HepG2 (cell line): Measurements from ENCODE around the gene PSAPL1. TPM values are rescaled to one million over a fixed set of nuclear protein-coding genes. Genes with fewer than 3 reads are reported as not detected.

ENCODE experiments used
- ATAC-seq: fragments of 200-7000 bp; cut with Tn5 transposase; 3 replicates; pipeline ENCODE4 v1.9.1; 2020; ENCODE audit warnings: mild to moderate bottlenecking, moderate library complexity
- BruUV-seq: library from RNA; stranded (reverse); fragments of 400-500 nt; replicated peaks from 2 replicates; lab custom pipeline; 2021; lab: Mats Ljungman, UMichigan
- CTCF ChIA-PET: fragments of 300-600 bp; formaldehyde crosslinking; extraction: SDS; loops from one replicate; lab custom pipeline; 2021; ENCODE audit warnings: low total read pairs, inconsistent platforms, low intra/inter-chr PET ratio; lab: Yijun Ruan, JAX
- POLR2A ChIA-PET: fragments of 350-600 bp; sonication (Branson Sonifier 250); formaldehyde crosslinking; loops from one replicate; lab custom pipeline; 2020; ENCODE audit warnings: antibody characterized with exemption, inconsistent platforms; lab: Yijun Ruan, JAX
- DNase-seq: peaks from one replicate; pipeline ENCODE4 v3.0.0-alpha.2; 2015; ENCODE audit warnings: low spot score
- FAIRE-seq: peaks from 3 replicates; lab custom pipeline; 2011; peaks lifted over from hg19 to GRCh38; lab: Jason Lieb, UNC
- H2AFZ ChIP-seq: one replicate; pipeline ENCODE4 v1.6.1; 2011; ENCODE audit warnings: low read length, inconsistent platforms
- H3K27ac ChIP-seq: fragments of 300-600 bp; 3 replicates; pipeline ENCODE4 v1.8.0; 2011; ENCODE audit warnings: mixed run types, mild to moderate bottlenecking, mixed read lengths, low read length, inconsistent platforms; ENCODE audit not compliant: insufficient read depth; ENCODE audit errors: extremely low read length
- H3K27me3 ChIP-seq, 2 experiments: fragments of 200-600 bp in 1 of 2; 2 replicates in 1 of 2; 3 replicates in 1 of 2; pipeline versions ENCODE4 v1.6.0 to v1.8.0; 2011; ENCODE audit warnings: low read length in 2 of 2, mild to moderate bottlenecking in 2 of 2, moderate library complexity in 2 of 2, inconsistent platforms in 1 of 2; ENCODE audit not compliant: insufficient read depth in 2 of 2, control insufficient read depth in 1 of 2
- H3K36me3 ChIP-seq, 2 experiments: fragments of 200-600 bp in 1 of 2; replicated peaks in 1 of 2; 2 replicates in 1 of 2; 3 replicates in 1 of 2; pipeline versions ENCODE4 v1.5.1 to v1.8.0; 2011; ENCODE audit warnings: low read length in 2 of 2, inconsistent platforms in 1 of 2; ENCODE audit not compliant: insufficient read depth in 2 of 2, control insufficient read depth in 1 of 2
- H3K4me1 ChIP-seq: 2 replicates; pipeline ENCODE4 v1.5.1; 2012; ENCODE audit warnings: low read length, inconsistent platforms; ENCODE audit not compliant: insufficient read depth
- H3K4me2 ChIP-seq: 2 replicates; pipeline ENCODE4 v1.6.0; 2011; ENCODE audit warnings: low read depth, low read length, inconsistent platforms
- H3K4me3 ChIP-seq, 3 experiments: fragments of 200-600 bp in 1 of 3; sonication (generic), shearing (Covaris generic) in 1 of 3; replicated peaks in 1 of 3; 2 replicates each; pipeline ENCODE4 v1.5.1; 2011 to 2016; ENCODE audit warnings: low read length in 3 of 3, inconsistent platforms in 2 of 3, low read depth in 2 of 3, mild to moderate bottlenecking in 2 of 3, control low read depth in 1 of 3, mixed read lengths in 1 of 3; ENCODE audit not compliant: insufficient read depth in 1 of 3
- H3K79me2 ChIP-seq: one replicate; pipeline ENCODE4 v1.6.1; 2011; ENCODE audit warnings: low read length, inconsistent platforms; ENCODE audit not compliant: insufficient read depth
- H3K9ac ChIP-seq: 2 replicates; pipeline ENCODE4 v1.6.0; 2011; ENCODE audit warnings: mild to moderate bottlenecking, low read depth, low read length, inconsistent platforms; ENCODE audit not compliant: insufficient read depth
- H3K9me3 ChIP-seq: 2 replicates; pipeline ENCODE4 v1.5.1; 2012; ENCODE audit warnings: mild to moderate bottlenecking, low read length
- H4K20me1 ChIP-seq: 2 replicates; pipeline ENCODE4 v1.6.0; 2011; ENCODE audit warnings: inconsistent platforms, mild to moderate bottlenecking, low read length, moderate library complexity; ENCODE audit not compliant: insufficient read depth
- CEBPB ChIP-seq: IDR thresholded peaks from 2 replicates; pipeline ENCODE4 v1.6.1; 2011; ENCODE audit warnings: low read depth, low read length, improper control_type of control experiment, borderline replicate concordance
- FOXA3 ChIP-seq: IDR thresholded peaks from 2 replicates; pipeline ENCODE4 v1.6.1; 2016; ENCODE audit warnings: missing genetic modification reagents, missing compliant biosample characterization
- FOXK1 ChIP-seq: sonication (generic); formaldehyde crosslinking; IDR thresholded peaks from 2 replicates; pipeline ENCODE4 v1.4.0; 2020; ENCODE audit warnings: low read depth, missing genetic modification reagents, borderline replicate concordance
- KAT2B ChIP-seq: fragments of 150-350 bp; IDR thresholded peaks from 2 replicates; pipeline ENCODE4 v1.6.1; 2014; ENCODE audit warnings: low read depth, low read length, borderline replicate concordance
- NCOA5 ChIP-seq: sonication (generic); formaldehyde crosslinking; IDR thresholded peaks from 2 replicates; pipeline ENCODE4 v1.4.0; 2020; ENCODE audit warnings: missing genetic modification reagents
- PBX3 ChIP-seq: sonication (generic); formaldehyde crosslinking; IDR thresholded peaks from 2 replicates; pipeline ENCODE4 v1.8.1; 2023; ENCODE audit warnings: missing genetic modification reagents, inconsistent platforms, borderline replicate concordance
- PRDM10 ChIP-seq: sonication (generic); formaldehyde crosslinking; IDR thresholded peaks from 2 replicates; pipeline ENCODE4 v1.4.0; 2020; ENCODE audit warnings: low read depth, missing genetic modification reagents
- REPIN1 ChIP-seq: sonication (generic); formaldehyde crosslinking; IDR thresholded peaks from 2 replicates; pipeline ENCODE4 v1.8.0; 2022; ENCODE audit warnings: missing genetic modification reagents, low read depth, mild to moderate bottlenecking, borderline replicate concordance
- RNF2 ChIP-seq: fragments of 450-650 bp; conservative IDR thresholded peaks from 2 replicates; pipeline ENCODE4 v1.6.1; 2016; ENCODE audit warnings: low read depth
- ZNF629 ChIP-seq: sonication (generic); formaldehyde crosslinking; conservative IDR thresholded peaks from 2 replicates; pipeline ENCODE4 v1.5.0; 2020; ENCODE audit warnings: missing genetic modification reagents
- WGBS: methylation state at CpG from one replicate; pipeline ENCODE4 v1.1.6; 2017; ENCODE audit warnings: low lambda C conversion rate; 5-methylcytosine and 5-hydroxymethylcytosine counted together
- in situ Hi-C: cut with HindIII; loops from 2 replicates; pipeline ENCODE4 v1.10.0; 2017; ENCODE audit warnings: low pct_unique_long_range_greater_than_20kb; ENCODE audit not compliant: extremely low pct_ligation_motif_present
- intact Hi-C: fragments of 100-400 bp; cut with micrococcal nuclease; formaldehyde crosslinking; loops from one replicate; pipeline ENCODE4 v1.10.0; 2022; ENCODE audit not compliant: unreplicated experiment
- polyA plus RNA-seq, 8 experiments: library from polyadenylated mRNA; depleted of rRNA in 3 of 8; stranded (reverse) in 7 of 8; unstranded in 1 of 8; fragments of >200 nt; fragmentation: Illumina TruSeq in 4 of 8; extraction: Trizol in 4 of 8; gene quantifications; 2 replicates each; pipeline versions ENCODE4 v1.2.1 to v1.2.3, GENCODE V29; 2011 to 2016; ENCODE audit warnings: low read depth in 4 of 8, missing spikeins in 1 of 8, mixed read lengths in 1 of 8; ENCODE audit not compliant: insufficient read depth in 1 of 8
- total RNA-seq, 5 experiments: library from RNA; depleted of rRNA; stranded (reverse); fragments of >200 nt; fragmentation: Illumina TruSeq; extraction: Trizol; gene quantifications; 2 replicates each; pipeline ENCODE4 v1.2.3, GENCODE V29; 2016; ENCODE audit warnings: low read depth in 1 of 5

The PSAPL1 gene
- total and polyA plus RNA-seq, 2 of the 13 experiments (the other 11 are each of a cell fraction or from before 2014, with no cell fraction given), result 0.02 to 0.16 TPM

- 39% methylated on average over 3 of the region's 3 CpGs for WGBS
- FAIRE-seq (no peak), ATAC-seq (no peak), DNase-seq (no peak)
- Histone ChIP-seq H3K9me3 (no peaks in the 10 kb centered on the region), H3K9ac (no peak overlapping the region), H4K20me1 (no peaks in the 10 kb centered on the region), H3K4me3 (no peak overlapping the region), H2AFZ (no peak overlapping the region), H3K36me3 (no peaks in the 10 kb centered on the region), H3K79me2 (no peaks in the 10 kb centered on the region), H3K4me1 (no peaks in the 10 kb centered on the region; the same call in 1 of the 2 replicates), H3K27ac (no peak overlapping the region), H3K4me2 (no peak overlapping the region), H3K27me3 (peaks cover 0 to 10% of the 10 kb centered on the region in 2 experiments; a peak in 3 of 5 replicates)
- no peak for TF ChIP-seq PBX3 (CRISPR knock-in tag)
- TF ChIP-seq KAT2B, result no peak
- peak; percentile 76 for TF ChIP-seq ZNF629 (CRISPR knock-in tag)
- TF ChIP-seq FOXA3 (CRISPR knock-in tag), result no peak
- TF ChIP-seq NCOA5, result no peak
- TF ChIP-seq REPIN1, result no peak
- no peak for TF ChIP-seq RNF2
- BruUV-seq, result no TSS peak
- POLR2A ChIA-PET, result no interaction called here
- intact Hi-C loops, result no loop called here
- in situ Hi-C loops, result no loop called here
- CTCF ChIA-PET, result no interaction called here
Measured at GRCh38 chr4:7447236-7447635, 12.5 kb upstream of the PSAPL1 start.

- in situ Hi-C loops, result no loop called here
- Histone ChIP-seq H3K4me3 (no peak overlapping the region), H3K79me2 (no peaks in the 10 kb centered on the region), H3K36me3 (no peaks in the 10 kb centered on the region), H3K4me2 (no peak overlapping the region; the same call in 1 of the 2 replicates), H3K27ac (no peak overlapping the region), H2AFZ (no peak overlapping the region), H4K20me1 (no peaks in the 10 kb centered on the region), H3K9ac (no peak overlapping the region), H3K27me3 (peaks cover 0 to 10% of the 10 kb centered on the region in 2 experiments; a peak in 3 of 5 replicates), H3K9me3 (no peaks in the 10 kb centered on the region), H3K4me1 (no peaks in the 10 kb centered on the region; the same call in 1 of the 2 replicates)
- 14% methylated on average over 12 of the region's 12 CpGs for WGBS
- intact Hi-C loops, result no loop called here
- ChIA-PET CTCF (no interaction called here), POLR2A (no interaction called here)
- no peak for FAIRE-seq
- ATAC-seq, result peak; percentile 70
- DNase-seq, result no peak
- BruUV-seq, result no TSS peak
- TF ChIP-seq PRDM10 (CRISPR knock-in tag) (0 out of 2 replicates have a peak, but pooled peaks have one; percentile 21), CEBPB (peak; percentile 21; the same call in 1 of the 2 replicates), FOXK1 (CRISPR knock-in tag) (no peak)
Measured at GRCh38 chr4:7444731-7445130, 10.0 kb upstream of the PSAPL1 start.
